MM.1S (cell line): ENCODE data around the gene IFNL3.

ENCODE experiments used
- CTCF ChIP-seq: fragments of 300-600 bp; sonication (generic); IDR thresholded peaks from 2 replicates; pipeline ENCODE4 v1.5.1; 2016; ENCODE audit warnings: antibody characterized with exemption, low read length, mixed read lengths
- EZH2 ChIP-seq: fragments of 300-600 bp; sonication (generic); optimal IDR thresholded peaks from 2 replicates; pipeline ENCODE3; 2017; ENCODE audit warnings: low read depth, mild to moderate bottlenecking, antibody characterized with exemption, low read length, mixed read lengths
- EZH2phosphoT487 ChIP-seq: fragments of 300-600 bp; sonication (generic); IDR thresholded peaks from 2 replicates; pipeline ENCODE4 v1.6.1; 2018; ENCODE audit warnings: antibody characterized with exemption, low read length

GRCh38 chr19:39261704-39262103, 16.9 kb upstream of the IFNL3 start:
- TF ChIP-seq CTCF, result no peak
- TF ChIP-seq EZH2, result no peak
- no peak for TF ChIP-seq EZH2phosphoT487
